Natural killer cell (primary cell): ENCODE data around the gene NPAS3. TPM values are rescaled to one million over a fixed set of nuclear protein-coding genes. Genes with fewer than 3 reads are reported as not detected.

Experiments used
- ATAC-seq, 3 donors: fragments of 150-1000 bp in 2 of 3; fragments of 200-7000 bp in 1 of 3; cut with Tn5 transposase; 1 replicate in 1 of 3; 2 replicates in 2 of 3; pipeline ENCODE4 v1.10.0; 2021; ENCODE audit warnings: mild to moderate bottlenecking in 2 of 3, moderate library complexity in 2 of 3
- DNase-seq, 2 donors: peaks; one replicate each; pipeline versions ENCODE4 v3.0.0 to v3.0.0-alpha.2; 2013 to 2021; ENCODE audit warnings: mixed read lengths in 1 of 2
- H3K27ac ChIP-seq: one replicate; pipeline ENCODE4 v1.5.1; 2013; ENCODE audit warnings: mild to moderate bottlenecking, low read length
- H3K27me3 ChIP-seq: one replicate; pipeline ENCODE4 v1.6.1; 2013; ENCODE audit warnings: low read length; ENCODE audit not compliant: control insufficient read depth, insufficient read depth
- H3K36me3 ChIP-seq: one replicate; pipeline ENCODE4 v1.6.1; 2013; ENCODE audit warnings: low read length; ENCODE audit not compliant: control insufficient read depth, insufficient read depth
- H3K4me1 ChIP-seq: one replicate; pipeline ENCODE4 v1.6.1; 2013; ENCODE audit warnings: low read length; ENCODE audit not compliant: control insufficient read depth, insufficient read depth
- H3K4me3 ChIP-seq: one replicate; pipeline ENCODE4 v1.5.1; 2013; ENCODE audit warnings: low read length
- H3K9me3 ChIP-seq: one replicate; pipeline ENCODE4 v1.6.1; 2013; ENCODE audit warnings: low read length; ENCODE audit not compliant: control insufficient read depth, insufficient read depth
- H3K27ac Mint-ChIP-seq, 2 donors: one replicate each; pipeline ENCODE4 v1.8.0; 2022; ENCODE audit warnings: mild to moderate bottlenecking in 2 of 2, mixed read lengths in 2 of 2, moderate library complexity in 1 of 2
- H3K27me3 Mint-ChIP-seq, 2 donors: one replicate each; pipeline ENCODE4 v1.8.0; 2022; ENCODE audit warnings: low read depth in 2 of 2, mixed read lengths in 2 of 2
- H3K36me3 Mint-ChIP-seq: one replicate; pipeline ENCODE4 v1.8.0; 2022; ENCODE audit warnings: mixed read lengths
- H3K4me1 Mint-ChIP-seq, 2 donors: one replicate each; pipeline ENCODE4 v1.8.0; 2022; ENCODE audit warnings: mixed read lengths in 2 of 2
- H3K4me3 Mint-ChIP-seq: one replicate; pipeline ENCODE4 v1.8.0; 2022; ENCODE audit warnings: mild to moderate bottlenecking, moderate library complexity, mixed read lengths
- H3K9me3 Mint-ChIP-seq, 2 donors: one replicate each; pipeline ENCODE4 v1.8.0; 2022; ENCODE audit warnings: mixed read lengths in 2 of 2
- WGBS: methylation state at CpG from one replicate; pipeline ENCODE4 v1.1.7; 2013; ENCODE audit warnings: missing lambda C conversion rate; ENCODE audit not compliant: insufficient coverage; 5-methylcytosine and 5-hydroxymethylcytosine counted together
- intact Hi-C: fragments of 100-400 bp; cut with micrococcal nuclease; formaldehyde crosslinking; loops from one replicate; pipeline ENCODE4 v1.14.2; 2022
- total RNA-seq, 4 donors: library from RNA; stranded (reverse); fragments of 120-200 nt in 1 of 4; gene quantifications; one replicate each; pipeline versions ENCODE4 v1.2.3 to v1.2.4, GENCODE V29; 2013 to 2022
- TF ChIP-seq, protein P1 (sequence below): fragments of 200-600 bp; IDR thresholded peaks from one replicate; pipeline ENCODE4 v1.8.0; 2022; ENCODE audit warnings: antibody characterized with exemption

Gene NPAS3
- total RNA-seq, 3 donors from 2014 or later (not counting 1 experiment from before 2014, with no cell fraction given), result not detected

DNA sequence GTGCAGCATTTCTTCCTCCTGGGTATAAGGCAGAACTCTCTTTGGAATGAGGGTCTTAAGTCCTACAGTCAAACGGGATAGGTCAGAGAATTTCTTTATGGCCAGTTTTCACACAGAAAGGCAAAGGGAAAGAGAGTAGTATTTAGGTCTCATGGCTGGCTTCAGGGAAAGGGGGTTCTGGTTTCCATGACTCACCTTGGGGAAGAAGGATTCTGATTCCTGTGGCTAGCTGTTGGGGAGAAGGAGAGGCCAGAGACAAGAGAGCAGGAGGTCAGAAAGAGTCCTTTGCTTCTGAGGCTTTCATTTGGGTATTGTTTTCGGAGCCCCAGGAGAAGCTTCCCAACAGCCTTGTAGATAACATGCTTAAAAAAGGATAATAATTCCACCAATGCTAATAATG lies 332.5 kb downstream of the NPAS3 start:
- H3K36me3 Mint-ChIP-seq, result no peaks in the 10 kb centered on the region
- no peaks in the 10 kb centered on the region for H3K4me1 ChIP-seq
- H3K27ac ChIP-seq, result no peak overlapping the region
- no peaks in the 10 kb centered on the region for H3K36me3 ChIP-seq
- H3K4me3 Mint-ChIP-seq, result no peak overlapping the region
- intact Hi-C loops, result no loop called here
- ATAC-seq (no peak), DNase-seq (no peak)
- 77% methylated on average over 2 of the region's 2 CpGs for WGBS
- H3K9me3 ChIP-seq, result no peaks in the 10 kb centered on the region
- no peaks in the 10 kb centered on the region for H3K4me1 Mint-ChIP-seq
- TF ChIP-seq, protein P1, sequence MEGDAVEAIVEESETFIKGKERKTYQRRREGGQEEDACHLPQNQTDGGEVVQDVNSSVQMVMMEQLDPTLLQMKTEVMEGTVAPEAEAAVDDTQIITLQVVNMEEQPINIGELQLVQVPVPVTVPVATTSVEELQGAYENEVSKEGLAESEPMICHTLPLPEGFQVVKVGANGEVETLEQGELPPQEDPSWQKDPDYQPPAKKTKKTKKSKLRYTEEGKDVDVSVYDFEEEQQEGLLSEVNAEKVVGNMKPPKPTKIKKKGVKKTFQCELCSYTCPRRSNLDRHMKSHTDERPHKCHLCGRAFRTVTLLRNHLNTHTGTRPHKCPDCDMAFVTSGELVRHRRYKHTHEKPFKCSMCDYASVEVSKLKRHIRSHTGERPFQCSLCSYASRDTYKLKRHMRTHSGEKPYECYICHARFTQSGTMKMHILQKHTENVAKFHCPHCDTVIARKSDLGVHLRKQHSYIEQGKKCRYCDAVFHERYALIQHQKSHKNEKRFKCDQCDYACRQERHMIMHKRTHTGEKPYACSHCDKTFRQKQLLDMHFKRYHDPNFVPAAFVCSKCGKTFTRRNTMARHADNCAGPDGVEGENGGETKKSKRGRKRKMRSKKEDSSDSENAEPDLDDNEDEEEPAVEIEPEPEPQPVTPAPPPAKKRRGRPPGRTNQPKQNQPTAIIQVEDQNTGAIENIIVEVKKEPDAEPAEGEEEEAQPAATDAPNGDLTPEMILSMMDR, result no peak
- H3K27me3 Mint-ChIP-seq, result no peaks in the 10 kb centered on the region
- peaks cover 8 to 12% of the 10 kb centered on the region in 2 donors for H3K9me3 Mint-ChIP-seq
- H3K4me3 ChIP-seq, result no peak overlapping the region
- H3K27ac Mint-ChIP-seq, result no peak overlapping the region
- H3K27me3 ChIP-seq, result no peaks in the 10 kb centered on the region

DNA sequence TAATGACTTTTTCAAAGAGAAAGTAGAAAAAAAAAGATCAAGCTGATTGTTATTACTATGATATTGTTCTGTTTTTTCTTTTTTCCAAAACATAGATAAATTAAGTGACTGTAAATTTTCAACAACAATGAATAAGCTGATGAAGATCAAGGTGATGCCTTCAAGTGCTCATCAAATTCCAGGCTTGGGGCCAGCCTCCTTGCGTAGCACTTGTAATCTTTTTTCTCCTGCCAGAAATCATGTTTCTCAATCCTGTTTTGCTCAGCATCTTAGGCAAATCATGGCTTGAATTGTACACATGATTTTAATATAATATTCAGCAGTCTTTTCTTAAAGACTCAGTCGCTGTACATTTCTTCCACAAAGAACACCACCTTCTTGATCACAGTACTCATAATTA lies 333.2 kb downstream of the NPAS3 start:
- no peak overlapping the region for H3K27ac Mint-ChIP-seq
- ATAC-seq (no peak), DNase-seq (no peak)
- no peak overlapping the region for H3K27ac ChIP-seq
- no peak overlapping the region for H3K4me3 ChIP-seq
- peaks cover 8 to 12% of the 10 kb centered on the region in 2 donors for H3K9me3 Mint-ChIP-seq
- no peaks in the 10 kb centered on the region for H3K27me3 Mint-ChIP-seq
- 89% methylated on average over 1 of the region's 2 CpGs for WGBS
- no peaks in the 10 kb centered on the region for H3K36me3 Mint-ChIP-seq
- no peak overlapping the region for H3K4me3 Mint-ChIP-seq
- TF ChIP-seq, protein P1, result no peak
- no peaks in the 10 kb centered on the region for H3K4me1 ChIP-seq
- H3K36me3 ChIP-seq, result no peaks in the 10 kb centered on the region
- H3K27me3 ChIP-seq, result no peaks in the 10 kb centered on the region
- no peaks in the 10 kb centered on the region for H3K9me3 ChIP-seq
- intact Hi-C loops, result no loop called here
- H3K4me1 Mint-ChIP-seq, result no peaks in the 10 kb centered on the region

- Mint-ChIP-seq H3K27ac (no peak overlapping the region), H3K9me3 (peaks cover 15 to 18% of the 10 kb centered on the region in 2 donors), H3K36me3 (no peaks in the 10 kb centered on the region), H3K4me1 (no peaks in the 10 kb centered on the region), H3K27me3 (peaks cover 0 to 3% of the 10 kb centered on the region in 2 donors), H3K4me3 (no peak overlapping the region)
- WGBS, result 81% methylated on average over 3 of the region's 4 CpGs
- DNase-seq (no peak), ATAC-seq (no peak)
- Histone ChIP-seq H3K4me3 (no peak overlapping the region), H3K4me1 (no peaks in the 10 kb centered on the region), H3K36me3 (no peaks in the 10 kb centered on the region), H3K27me3 (no peaks in the 10 kb centered on the region), H3K27ac (no peak overlapping the region), H3K9me3 (no peaks in the 10 kb centered on the region)
- TF ChIP-seq, protein P1, result no peak
- intact Hi-C loops, result no loop called here
Measured at GRCh38 chr14:33273978-33274377, 335.3 kb downstream of the NPAS3 start.

GRCh38 chr14:33275879-33276278 lies 337.2 kb downstream of the NPAS3 start:
- H3K4me3 Mint-ChIP-seq, result no peak overlapping the region
- Histone ChIP-seq H3K27ac (no peak overlapping the region), H3K27me3 (no peaks in the 10 kb centered on the region), H3K4me1 (no peaks in the 10 kb centered on the region), H3K36me3 (no peaks in the 10 kb centered on the region), H3K4me3 (no peak overlapping the region), H3K9me3 (no peaks in the 10 kb centered on the region)
- TF ChIP-seq, protein P1, result no peak
- DNase-seq (no peak), ATAC-seq (no peak)
- no peaks in the 10 kb centered on the region for H3K4me1 Mint-ChIP-seq
- whole genome bisulfite sequencing, result 81% methylated on average over 4 of the region's 4 CpGs
- peaks cover 0 to 3% of the 10 kb centered on the region in 2 donors for H3K27me3 Mint-ChIP-seq
- peaks cover 10 to 14% of the 10 kb centered on the region in 2 donors for H3K9me3 Mint-ChIP-seq
- H3K36me3 Mint-ChIP-seq, result no peaks in the 10 kb centered on the region
- intact Hi-C loops, result no loop called here
- H3K27ac Mint-ChIP-seq, result no peak overlapping the region
